Naive thymus-derived CD8-positive, alpha-beta T cell (primary cell): ENCODE data around the gene ADAMTS17. TPM values are rescaled to one million over a fixed set of nuclear protein-coding genes. Genes with fewer than 3 reads are reported as not detected.

ENCODE experiments used
- ATAC-seq, 2 donors: fragments of 150-1000 bp; cut with Tn5 transposase in 1 of 2; sonication (Bioruptor Pico), chemical (Tn5 transposase) in 1 of 2; 1 replicate in 1 of 2; 2 replicates in 1 of 2; pipeline ENCODE4 v1.10.0; 2021; ENCODE audit warnings: mild to moderate bottlenecking in 2 of 2, moderate library complexity in 2 of 2
- POLR2A ChIA-PET: fragments of 350-600 bp; sonication (Branson Sonifier 250); formaldehyde crosslinking; loops from one replicate; lab custom pipeline; 2021; ENCODE audit warnings: antibody characterized with exemption; lab: Charles Lee
- DNase-seq, 10 donors: peaks; one replicate each; pipeline versions ENCODE4 v3.0.0 to v3.0.0-alpha.2; 2020 to 2022
- H3K27ac Mint-ChIP-seq, 10 donors: one replicate each; pipeline ENCODE4 v1.8.0; 2020 to 2022; ENCODE audit warnings: mild to moderate bottlenecking in 10 of 10, mixed read lengths in 10 of 10, moderate library complexity in 4 of 10, inconsistent platforms in 1 of 10
- H3K27me3 Mint-ChIP-seq, 5 donors: one replicate each; pipeline ENCODE4 v1.8.0; 2021 to 2022; ENCODE audit warnings: mixed read lengths in 5 of 5
- H3K36me3 Mint-ChIP-seq, 3 donors: one replicate each; pipeline ENCODE4 v1.8.0; 2020 to 2022; ENCODE audit warnings: mixed read lengths in 3 of 3, mild to moderate bottlenecking in 2 of 3, inconsistent platforms in 1 of 3
- H3K4me1 Mint-ChIP-seq, 4 donors: one replicate each; pipeline ENCODE4 v1.8.0; 2021 to 2022; ENCODE audit warnings: mixed read lengths in 4 of 4
- H3K4me3 Mint-ChIP-seq, 10 donors: one replicate each; pipeline ENCODE4 v1.8.0; 2020 to 2022; ENCODE audit warnings: mild to moderate bottlenecking in 10 of 10, mixed read lengths in 10 of 10, moderate library complexity in 6 of 10, inconsistent platforms in 1 of 10
- H3K9me3 Mint-ChIP-seq, 9 donors: one replicate each; pipeline ENCODE4 v1.8.0; 2020 to 2022; ENCODE audit warnings: mixed read lengths in 9 of 9, mild to moderate bottlenecking in 3 of 9, inconsistent platforms in 1 of 9, moderate library complexity in 1 of 9
- polyA plus RNA-seq, 3 donors: library from polyadenylated mRNA; unstranded; fragments of 300-500 nt; fragmentation: Illumina TruSeq; gene quantifications; one replicate each; pipeline ENCODE4 v1.2.3, GENCODE V29; 2021
- total RNA-seq, 8 experiments: library from RNA in 2 of 8; stranded (reverse) in 2 of 8; gene quantifications; one replicate each; pipeline ENCODE4 v1.2.3 and lab custom pipeline; 2021 to 2026

Gene ADAMTS17
- total and polyA plus RNA-seq, 5 experiments from 2014 or later = 0.20 to 4.6 (median 1.8) TPM

DNA sequence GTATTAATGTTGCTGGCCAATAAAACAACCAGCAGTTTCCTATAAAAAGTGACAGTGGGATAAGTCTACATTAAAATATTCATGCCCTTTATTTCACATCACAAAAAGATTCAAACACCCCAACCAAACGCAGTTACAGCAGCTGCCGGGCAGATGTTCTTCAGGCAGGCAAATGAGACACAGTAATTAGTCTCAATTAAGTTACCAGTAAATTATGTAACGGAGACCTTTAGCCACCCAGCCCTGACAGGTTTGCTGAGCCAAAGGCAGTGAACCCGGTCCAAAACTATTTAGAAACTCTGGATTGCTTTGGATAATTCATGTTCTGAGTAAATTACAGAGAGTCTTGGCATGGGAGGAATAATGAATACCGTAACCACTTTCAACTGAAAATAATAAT, 319.4 kb downstream of the ADAMTS17 start:
- no peak overlapping the region for H3K4me3 Mint-ChIP-seq
- no peaks in the 10 kb centered on the region for H3K27me3 Mint-ChIP-seq
- H3K9me3 Mint-ChIP-seq = peaks cover 0 to 9% (median 5%) of the 10 kb centered on the region in 9 donors
- H3K4me1 Mint-ChIP-seq = no peaks in the 10 kb centered on the region
- H3K36me3 Mint-ChIP-seq = peaks cover 5 to 22% (median 18%) of the 10 kb centered on the region in 3 donors
- DNase-seq (no peak), ATAC-seq (no peak)
- H3K27ac Mint-ChIP-seq = no peak overlapping the region
- POLR2A ChIA-PET = no interaction called here

- Mint-ChIP-seq H3K36me3 (peaks cover 5 to 19% (median 10%) of the 10 kb centered on the region in 3 donors), H3K4me1 (no peaks in the 10 kb centered on the region), H3K9me3 (peaks cover 0 to 4% (median under 1%) of the 10 kb centered on the region in 9 donors), H3K27ac (no peak overlapping the region), H3K27me3 (no peaks in the 10 kb centered on the region), H3K4me3 (no peak overlapping the region)
- DNase-seq (no peak), ATAC-seq (no peak)
- POLR2A ChIA-PET = no interaction called here
Observed at GRCh38 chr15:100021653-100022052, 320.1 kb downstream of the ADAMTS17 start.

DNA sequence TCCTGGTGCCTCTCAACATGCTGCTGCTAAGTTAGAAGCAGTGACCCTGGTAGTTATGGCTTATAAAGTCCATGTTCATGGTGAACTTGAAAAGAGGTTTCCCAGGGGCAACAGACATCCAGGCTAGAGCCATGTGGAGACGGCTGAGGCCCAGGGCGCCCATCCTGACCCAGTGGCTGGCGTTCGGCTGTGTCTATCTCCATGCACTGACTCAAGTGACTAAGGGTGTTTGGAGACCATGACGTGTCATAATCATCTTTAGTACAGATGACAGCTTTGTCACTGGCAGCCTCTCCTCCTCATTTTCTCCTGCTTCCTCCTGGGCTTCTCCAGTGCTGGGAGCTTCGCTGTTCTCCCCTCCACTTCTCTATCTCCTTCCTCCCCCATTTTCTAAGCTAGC, 321.2 kb downstream of the ADAMTS17 start:
- H3K4me3 Mint-ChIP-seq = no peak overlapping the region

DNA sequence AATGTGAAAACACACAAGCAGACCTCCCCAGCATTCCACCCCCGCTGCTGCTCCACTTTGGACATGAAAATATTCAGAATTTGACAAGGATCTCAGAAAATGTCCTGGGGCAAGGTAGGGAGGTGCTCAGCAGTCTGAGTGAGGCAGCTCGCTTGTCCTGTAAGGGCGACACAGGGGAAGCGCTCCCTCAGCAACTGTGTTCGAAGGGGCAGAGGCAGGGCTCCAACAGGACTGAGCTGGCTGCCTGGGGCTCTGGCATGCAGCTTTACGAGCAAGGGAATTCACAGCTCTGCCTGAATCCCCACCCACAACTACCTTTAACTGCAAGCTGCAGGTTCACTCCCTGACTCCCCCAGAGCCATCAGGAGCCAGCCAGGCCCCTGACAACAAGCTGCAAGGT, 321.6 kb downstream of the ADAMTS17 start:
- Mint-ChIP-seq H3K27ac (no peak overlapping the region), H3K9me3 (peaks cover 0 to 4% (median 0%) of the 10 kb centered on the region in 9 donors), H3K27me3 (no peaks in the 10 kb centered on the region), H3K36me3 (peaks cover 5 to 21% (median 9%) of the 10 kb centered on the region in 3 donors), H3K4me3 (no peak overlapping the region), H3K4me1 (no peaks in the 10 kb centered on the region)
- POLR2A ChIA-PET = no interaction called here
- no peak for DNase-seq
- no peak for ATAC-seq

More for the DNA sequence above, 321.2 kb downstream of the ADAMTS17 start:
- Mint-ChIP-seq H3K36me3 (peaks cover 5 to 21% (median 9%) of the 10 kb centered on the region in 3 donors), H3K27ac (peak overlapping the region in 1 of 10 donors; percentile 58), H3K27me3 (no peaks in the 10 kb centered on the region), H3K9me3 (peaks cover 0 to 4% (median 0%) of the 10 kb centered on the region in 9 donors), H3K4me1 (no peaks in the 10 kb centered on the region)
- POLR2A ChIA-PET = no interaction called here
- no peak for ATAC-seq
- DNase-seq = no peak

GRCh38 chr15:100019601-100020000, 322.2 kb downstream of the ADAMTS17 start:
- Mint-ChIP-seq H3K4me1 (no peaks in the 10 kb centered on the region), H3K36me3 (peaks cover 5 to 21% (median 9%) of the 10 kb centered on the region in 3 donors), H3K9me3 (peaks cover 0 to 2% (median 0%) of the 10 kb centered on the region in 9 donors), H3K27ac (no peak overlapping the region), H3K27me3 (no peaks in the 10 kb centered on the region), H3K4me3 (no peak overlapping the region)
- no peak for ATAC-seq
- POLR2A ChIA-PET = no interaction called here
- DNase-seq = no peak

DNA sequence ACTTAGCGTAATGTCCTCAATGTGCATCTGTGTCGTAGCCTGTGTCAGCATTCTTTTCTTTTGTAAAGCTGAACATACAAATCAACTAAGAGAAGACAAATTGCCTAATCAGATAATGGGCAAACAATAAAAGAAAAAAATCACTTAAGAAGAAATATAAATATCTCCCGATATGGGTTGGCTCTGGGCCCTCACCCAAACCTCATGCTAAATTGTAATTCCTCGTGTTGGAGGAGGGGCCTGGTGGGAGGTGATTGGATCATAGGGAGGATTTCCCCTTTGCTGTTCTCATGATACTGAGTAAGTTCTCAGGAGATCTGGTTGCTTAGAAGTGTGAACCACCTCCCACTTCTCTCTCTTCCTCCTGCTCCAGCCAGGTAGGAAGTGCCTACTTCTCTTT, 323.6 kb downstream of the ADAMTS17 start:
- no peak overlapping the region for H3K27ac Mint-ChIP-seq
- H3K4me1 Mint-ChIP-seq = no peaks in the 10 kb centered on the region
- ATAC-seq (no peak), DNase-seq (no peak)
- peaks cover 0 to 11% (median 0%) of the 10 kb centered on the region in 9 donors for H3K9me3 Mint-ChIP-seq
- H3K27me3 Mint-ChIP-seq = no peaks in the 10 kb centered on the region
- peaks cover 5 to 21% (median 16%) of the 10 kb centered on the region in 3 donors for H3K36me3 Mint-ChIP-seq
- POLR2A ChIA-PET = no interaction called here
- H3K4me3 Mint-ChIP-seq = no peak overlapping the region

DNA sequence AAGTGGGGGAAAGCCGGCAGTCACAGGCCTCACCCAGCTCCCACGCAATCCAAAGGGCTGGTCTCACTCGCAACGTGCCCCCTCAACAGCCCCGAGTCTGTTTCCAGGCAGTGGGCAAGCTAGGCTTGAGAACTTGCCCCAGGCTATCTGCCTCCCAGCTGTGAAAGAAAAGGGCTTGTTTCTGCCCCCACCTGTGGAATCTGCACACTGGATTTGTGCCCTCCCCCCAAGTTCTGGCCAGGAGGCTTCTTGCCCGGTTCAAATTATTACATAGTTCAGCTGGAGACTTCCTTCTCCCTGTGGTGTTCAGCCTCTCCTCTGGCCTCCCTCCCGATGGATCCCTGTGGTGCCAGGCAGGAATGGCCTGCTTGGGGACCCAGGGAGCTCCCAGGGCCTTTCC, 324.6 kb downstream of the ADAMTS17 start:
- ATAC-seq (no peak), DNase-seq (no peak)
- POLR2A ChIA-PET = no interaction called here
- Mint-ChIP-seq H3K9me3 (peaks cover 0 to 11% (median 2%) of the 10 kb centered on the region in 9 donors), H3K4me3 (no peak overlapping the region), H3K27ac (no peak overlapping the region), H3K36me3 (peaks cover 5 to 21% (median 16%) of the 10 kb centered on the region in 3 donors), H3K4me1 (no peaks in the 10 kb centered on the region), H3K27me3 (no peaks in the 10 kb centered on the region)

DNA sequence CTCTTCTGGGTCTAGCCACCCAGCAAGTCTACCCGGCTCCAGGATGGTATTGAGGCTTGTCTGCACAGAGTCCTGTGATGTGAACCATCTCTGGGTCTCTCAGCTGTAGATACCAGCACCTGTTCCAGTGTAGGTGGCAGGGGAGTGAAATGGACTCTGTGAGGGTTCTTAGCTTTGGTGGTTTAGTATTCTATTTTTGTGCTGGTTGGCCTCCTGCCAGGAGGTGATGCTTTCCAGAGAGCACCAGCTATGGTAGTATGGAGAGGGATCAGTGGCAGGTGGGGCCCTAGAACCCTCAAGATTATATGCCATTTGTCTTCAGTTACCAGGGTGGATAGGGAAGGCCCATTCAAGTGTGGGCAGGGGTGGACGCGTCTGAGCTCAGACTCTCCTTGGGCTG, 325.1 kb downstream of the ADAMTS17 start:
- Mint-ChIP-seq H3K4me1 (no peaks in the 10 kb centered on the region), H3K4me3 (no peak overlapping the region), H3K27me3 (no peaks in the 10 kb centered on the region), H3K36me3 (peaks cover 5 to 21% (median 16%) of the 10 kb centered on the region in 3 donors), H3K27ac (no peak overlapping the region), H3K9me3 (peaks cover 0 to 11% (median 2%) of the 10 kb centered on the region in 9 donors)
- POLR2A ChIA-PET = no interaction called here
- DNase-seq (no peak), ATAC-seq (no peak)

- POLR2A ChIA-PET = no interaction called here
- peaks cover 0 to 7% (median 2%) of the 10 kb centered on the region in 3 donors for H3K36me3 Mint-ChIP-seq
Observed at GRCh38 chr15:100011235-100011634, 330.5 kb downstream of the ADAMTS17 start.

DNA sequence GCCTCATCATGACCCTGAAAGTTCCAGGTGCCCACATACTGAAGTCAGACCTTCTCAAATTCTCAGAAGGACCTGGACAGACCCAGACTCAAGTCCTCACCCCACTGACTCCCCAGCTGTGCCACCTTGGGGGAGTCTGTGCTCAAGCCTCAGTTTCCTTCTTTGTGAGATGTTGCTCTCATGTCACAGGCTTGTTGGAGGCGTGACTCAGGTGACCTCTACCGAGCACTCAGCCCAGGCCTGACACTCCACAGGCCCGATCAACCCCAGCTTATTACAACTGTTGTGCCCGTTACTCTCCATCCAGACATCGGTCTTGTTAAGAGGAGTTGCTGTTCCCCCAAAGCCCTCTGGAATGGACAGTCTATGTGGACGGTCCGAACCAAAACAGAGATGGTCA, 332.4 kb downstream of the ADAMTS17 start:
- POLR2A ChIA-PET = no interaction called here
- Mint-ChIP-seq H3K4me3 (no peak overlapping the region), H3K27me3 (peaks cover 0 to 3% (median 0%) of the 10 kb centered on the region in 5 donors), H3K36me3 (peaks cover 0 to 6% (median 0%) of the 10 kb centered on the region in 3 donors), H3K9me3 (peaks cover 0 to 11% (median 0%) of the 10 kb centered on the region in 9 donors), H3K4me1 (no peaks in the 10 kb centered on the region), H3K27ac (no peak overlapping the region)
- no peak for DNase-seq
- ATAC-seq = no peak

More at GRCh38 chr15:100011235-100011634, 330.5 kb downstream of the ADAMTS17 start:
- no peak overlapping the region for H3K27ac Mint-ChIP-seq
- no peaks in the 10 kb centered on the region for H3K4me1 Mint-ChIP-seq
- H3K9me3 Mint-ChIP-seq = peaks cover 0 to 11% (median 0%) of the 10 kb centered on the region in 9 donors
- H3K4me3 Mint-ChIP-seq = no peak overlapping the region
- DNase-seq (no peak), ATAC-seq (no peak)
- peaks cover 0 to 3% (median 0%) of the 10 kb centered on the region in 5 donors for H3K27me3 Mint-ChIP-seq

DNA sequence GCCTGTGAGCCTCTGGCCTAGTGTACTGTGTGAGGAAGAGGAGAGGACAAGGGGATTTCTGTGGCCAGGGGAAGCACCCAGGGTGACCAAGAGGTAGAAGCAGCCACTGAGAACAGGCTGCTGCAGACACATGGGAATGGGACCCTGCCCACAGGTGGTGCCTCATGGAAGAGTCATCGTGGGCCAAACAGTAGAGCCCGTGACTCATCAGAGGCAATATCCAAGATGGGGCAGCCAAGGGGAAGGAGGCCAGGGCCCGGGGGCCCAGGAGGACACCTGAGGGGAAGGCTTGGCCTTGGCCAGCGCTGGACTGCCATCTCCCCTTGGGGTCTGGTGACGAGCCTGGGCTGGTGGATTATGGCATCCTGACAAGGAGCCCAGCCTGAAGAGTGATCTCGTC, 333.5 kb downstream of the ADAMTS17 start:
- peaks cover 0 to 3% (median 0%) of the 10 kb centered on the region in 5 donors for H3K27me3 Mint-ChIP-seq
- DNase-seq (no peak), ATAC-seq (no peak)
- no peak overlapping the region for H3K4me3 Mint-ChIP-seq
- H3K36me3 Mint-ChIP-seq = peaks cover 0 to 5% (median 0%) of the 10 kb centered on the region in 3 donors
- POLR2A ChIA-PET = no interaction called here
- H3K27ac Mint-ChIP-seq = no peak overlapping the region
- H3K9me3 Mint-ChIP-seq = peaks cover 0 to 11% (median 0%) of the 10 kb centered on the region in 9 donors
- H3K4me1 Mint-ChIP-seq = no peaks in the 10 kb centered on the region

DNA sequence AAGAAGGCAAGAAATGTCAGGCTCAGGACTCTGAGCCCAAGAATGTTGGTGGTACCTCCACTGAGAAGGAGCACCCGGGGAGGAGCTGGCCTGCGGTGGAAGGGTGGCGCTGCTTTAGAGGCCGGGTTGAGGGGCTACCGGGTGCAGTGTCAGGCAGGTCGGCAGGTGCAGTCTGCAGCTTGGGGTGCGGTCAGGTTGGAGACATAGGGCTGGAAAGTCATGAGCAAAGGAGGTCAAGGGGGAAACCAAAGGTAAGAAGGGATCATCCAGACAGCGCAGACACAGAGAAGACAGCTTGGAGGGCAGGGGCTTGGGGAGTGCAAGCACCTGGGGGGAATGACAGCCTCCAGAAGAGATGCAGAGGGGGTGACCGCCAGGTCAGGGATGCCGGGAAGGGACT, 334.2 kb downstream of the ADAMTS17 start:
- peaks cover 0 to 9% (median 0%) of the 10 kb centered on the region in 9 donors for H3K9me3 Mint-ChIP-seq
- no peak overlapping the region for H3K4me3 Mint-ChIP-seq
- H3K36me3 Mint-ChIP-seq = peaks cover 0 to 5% (median 0%) of the 10 kb centered on the region in 3 donors
- H3K27ac Mint-ChIP-seq = no peak overlapping the region
- H3K27me3 Mint-ChIP-seq = peaks cover 0 to 3% (median 0%) of the 10 kb centered on the region in 5 donors
- DNase-seq (no peak), ATAC-seq (no peak)
- H3K4me1 Mint-ChIP-seq = no peaks in the 10 kb centered on the region
- POLR2A ChIA-PET = no interaction called here

DNA sequence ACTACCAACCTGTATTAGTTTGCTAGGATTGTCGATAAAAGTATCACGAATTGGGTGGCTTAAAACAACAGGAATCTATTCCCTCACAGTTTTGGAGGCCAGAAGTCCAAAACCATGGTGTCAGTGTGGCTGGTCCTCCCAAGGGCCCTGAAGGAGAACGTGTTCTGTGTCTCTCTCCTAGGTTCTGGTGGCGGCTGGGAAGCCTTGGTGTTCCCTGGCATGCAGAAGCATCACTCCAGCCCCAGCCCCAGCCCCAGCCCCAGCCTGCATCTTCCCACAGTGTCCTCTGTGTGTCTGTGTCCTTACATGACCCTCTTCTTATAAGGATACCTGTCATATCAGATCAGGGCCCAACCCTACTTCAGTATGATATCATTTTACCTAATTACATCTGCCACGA, 336.1 kb downstream of the ADAMTS17 start:
- DNase-seq = no peak
- Mint-ChIP-seq H3K36me3 (peaks cover 0 to 5% (median 0%) of the 10 kb centered on the region in 3 donors), H3K9me3 (peaks cover 0 to 9% (median 0%) of the 10 kb centered on the region in 9 donors), H3K4me3 (no peak overlapping the region), H3K27ac (no peak overlapping the region), H3K4me1 (no peaks in the 10 kb centered on the region), H3K27me3 (peaks cover 0 to 3% (median 0%) of the 10 kb centered on the region in 5 donors)
- ATAC-seq = no peak
- POLR2A ChIA-PET = no interaction called here

- Mint-ChIP-seq H3K27ac (no peak overlapping the region), H3K27me3 (peaks cover 0 to 3% (median 0%) of the 10 kb centered on the region in 5 donors), H3K4me1 (no peaks in the 10 kb centered on the region), H3K9me3 (peaks cover 0 to 9% (median 0%) of the 10 kb centered on the region in 9 donors), H3K4me3 (no peak overlapping the region), H3K36me3 (peaks cover 0 to 5% (median 0%) of the 10 kb centered on the region in 3 donors)
- POLR2A ChIA-PET = no interaction called here
- no peak for ATAC-seq
- DNase-seq = no peak
Observed at GRCh38 chr15:100005013-100005412, 336.8 kb downstream of the ADAMTS17 start.
